GM21825 (cell line): ENCODE results near the gene RCC1.
"Not testable (repeated sequence)": the region's sequence is repeated elsewhere in the genome, so short reads cannot be mapped to it uniquely, and the experiment has no call there.

Experiments
- ATAC-seq: cut with Tn5 transposase; IDR thresholded peaks from one replicate; pipeline ENCODE4 v1.9.1; 2021; ENCODE audit warnings: mild to moderate bottlenecking, moderate library complexity; ENCODE audit not compliant: unreplicated experiment

RCC1 gene

DNA sequence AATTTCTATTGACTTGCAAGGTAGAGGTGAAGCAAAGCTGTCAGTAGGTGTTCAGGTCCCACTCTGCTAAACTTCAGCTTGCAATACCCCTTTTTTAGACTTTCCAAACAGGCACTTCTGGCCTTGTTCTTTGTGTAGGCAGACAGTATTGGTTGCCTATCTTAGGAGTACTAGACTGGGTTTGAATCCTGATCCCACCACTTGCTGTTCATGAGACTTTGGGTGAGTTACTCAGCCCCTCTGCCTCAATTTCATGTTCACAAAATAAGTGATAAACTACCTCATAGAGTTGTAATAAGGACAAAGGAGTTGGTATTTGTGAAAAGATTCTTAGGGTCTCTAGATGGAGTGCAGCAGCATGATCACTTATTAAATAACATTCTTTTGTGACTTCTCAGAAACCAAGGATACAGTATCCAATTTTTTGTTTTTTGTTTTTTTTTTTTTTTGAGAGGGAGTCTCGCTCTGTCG, 5.2 kb downstream of the RCC1 start:
- ATAC-seq, result no peak

DNA sequence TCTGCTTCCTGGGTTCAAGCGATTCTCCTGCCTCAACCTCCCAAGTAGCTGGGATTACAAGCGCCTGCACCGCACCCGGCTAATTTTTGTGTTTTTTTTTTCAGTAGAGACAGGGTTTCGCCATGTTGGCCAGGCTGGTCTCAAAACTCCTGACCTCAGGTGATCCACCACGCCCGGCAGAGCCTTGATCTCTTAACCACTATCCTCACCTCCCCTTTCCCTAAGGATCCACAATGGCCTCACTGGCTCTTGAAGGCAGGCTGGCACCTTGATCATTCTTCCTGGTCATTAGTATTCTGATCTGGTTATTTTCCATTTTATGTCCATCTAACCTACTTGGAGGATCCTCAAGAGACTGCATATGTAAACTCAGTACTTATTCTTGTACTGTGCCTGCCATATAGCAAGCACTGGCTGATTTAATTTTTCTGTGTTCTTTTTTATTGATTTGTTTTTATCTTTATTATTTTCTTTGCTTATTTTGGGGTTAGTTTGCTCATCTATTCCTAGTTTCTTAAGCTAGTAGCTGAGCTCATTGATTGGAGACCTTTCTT, 6.3 kb downstream of the RCC1 start:
- ATAC-seq, result no peak

DNA sequence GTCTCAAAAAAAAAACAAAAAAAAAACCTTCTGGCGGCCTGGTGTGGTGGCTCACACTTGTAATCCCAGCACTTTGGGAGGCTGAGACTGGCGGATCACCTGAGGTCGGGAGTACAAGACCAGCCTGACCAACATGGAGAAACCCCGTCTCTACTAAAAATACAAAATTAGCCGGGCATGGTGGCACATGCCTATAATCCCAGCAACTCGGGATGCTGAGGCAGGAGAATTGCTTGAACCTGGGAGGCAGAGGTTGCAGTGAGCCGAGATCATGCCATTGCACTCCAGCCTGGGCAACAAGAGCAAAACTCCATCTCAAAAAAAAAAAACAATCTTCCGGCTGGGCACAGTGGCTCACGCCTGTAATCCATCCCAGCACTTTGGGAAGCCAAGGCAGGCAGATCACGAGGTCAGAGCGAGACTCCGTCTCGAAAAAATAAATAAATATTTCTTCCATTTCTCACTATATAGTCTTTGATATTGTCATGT, 8.6 kb downstream of the RCC1 start:
- not testable (repeated sequence) for ATAC-seq

GRCh38 chr1:28516518-28516956, 10.7 kb downstream of the RCC1 start:
- ATAC-seq, result no peak

- no peak for ATAC-seq
Measured at GRCh38 chr1:28517649-28517999, 11.8 kb downstream of the RCC1 start.

DNA sequence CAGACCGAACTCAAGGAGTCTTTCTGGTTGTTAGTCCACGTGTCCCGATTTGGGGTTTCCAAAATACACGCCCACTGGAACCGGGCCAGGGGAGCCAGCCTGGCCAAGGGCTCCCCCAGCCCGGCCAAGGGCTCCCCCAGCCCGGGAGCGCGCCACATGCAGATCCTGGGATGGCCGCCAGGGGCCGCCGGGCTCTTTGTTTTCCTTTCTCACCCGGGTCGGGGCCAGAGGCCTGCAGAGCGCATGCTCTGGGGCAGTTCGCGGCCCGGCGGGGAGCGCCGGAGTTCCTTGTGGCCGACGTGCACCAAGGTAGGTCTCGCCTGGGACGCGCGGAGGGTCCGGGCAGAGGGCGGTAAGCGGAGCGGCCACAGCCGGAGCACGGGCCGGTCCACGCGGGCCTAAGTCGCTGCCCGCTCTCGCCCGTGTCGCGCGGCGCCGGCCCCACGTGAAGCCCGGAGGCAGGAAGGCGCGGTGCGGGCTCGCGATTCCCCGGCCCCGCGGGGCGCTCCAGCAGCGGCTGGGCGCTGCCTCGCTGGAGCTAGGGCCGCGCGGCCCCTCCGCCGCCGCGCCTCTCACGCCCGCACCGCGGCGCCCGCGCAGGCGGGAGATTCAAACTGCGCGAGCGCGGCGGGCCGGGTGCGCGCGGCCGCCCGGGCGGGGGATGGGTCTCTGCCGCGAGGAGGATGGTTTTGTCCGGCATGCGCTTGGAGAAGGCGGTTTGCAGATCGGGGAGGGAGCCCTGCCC, 12.3 kb downstream of the RCC1 start:
- ATAC-seq, result peak; percentile 69

DNA sequence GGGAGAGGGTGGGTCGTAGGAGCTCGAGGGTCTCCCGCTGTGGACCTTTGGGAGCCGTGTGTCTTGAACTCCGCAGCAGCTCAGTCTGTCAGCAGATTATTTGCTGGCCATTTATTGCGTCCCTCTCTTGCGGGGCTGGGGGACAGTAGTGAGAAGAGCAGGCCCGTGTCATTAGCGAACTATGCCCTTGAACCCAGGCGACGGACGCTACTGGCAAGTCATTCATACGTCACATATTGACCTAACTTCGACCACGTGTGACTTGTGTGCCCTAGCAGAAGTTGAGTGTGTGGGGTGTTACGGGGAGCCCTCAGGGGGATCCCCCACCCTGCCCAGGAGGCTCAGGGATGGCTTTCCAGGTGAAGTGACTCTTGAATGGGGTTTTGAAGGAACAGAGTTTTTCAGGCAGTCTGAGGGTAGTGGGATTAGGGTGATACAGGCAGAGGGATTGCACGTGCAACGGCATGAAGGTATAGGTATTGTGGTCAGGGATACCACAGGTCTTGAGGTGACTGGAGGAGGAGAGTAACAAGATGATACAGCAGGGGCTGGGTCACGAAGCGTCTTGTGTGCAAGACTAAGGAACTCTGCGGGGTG, 13.0 kb downstream of the RCC1 start:
- ATAC-seq, result no peak

GRCh38 chr1:28519946-28520725, 14.3 kb downstream of the RCC1 start:
- no peak for ATAC-seq

GRCh38 chr1:28520796-28521195, 15.0 kb downstream of the RCC1 start:
- ATAC-seq, result not testable (repeated sequence)

DNA sequence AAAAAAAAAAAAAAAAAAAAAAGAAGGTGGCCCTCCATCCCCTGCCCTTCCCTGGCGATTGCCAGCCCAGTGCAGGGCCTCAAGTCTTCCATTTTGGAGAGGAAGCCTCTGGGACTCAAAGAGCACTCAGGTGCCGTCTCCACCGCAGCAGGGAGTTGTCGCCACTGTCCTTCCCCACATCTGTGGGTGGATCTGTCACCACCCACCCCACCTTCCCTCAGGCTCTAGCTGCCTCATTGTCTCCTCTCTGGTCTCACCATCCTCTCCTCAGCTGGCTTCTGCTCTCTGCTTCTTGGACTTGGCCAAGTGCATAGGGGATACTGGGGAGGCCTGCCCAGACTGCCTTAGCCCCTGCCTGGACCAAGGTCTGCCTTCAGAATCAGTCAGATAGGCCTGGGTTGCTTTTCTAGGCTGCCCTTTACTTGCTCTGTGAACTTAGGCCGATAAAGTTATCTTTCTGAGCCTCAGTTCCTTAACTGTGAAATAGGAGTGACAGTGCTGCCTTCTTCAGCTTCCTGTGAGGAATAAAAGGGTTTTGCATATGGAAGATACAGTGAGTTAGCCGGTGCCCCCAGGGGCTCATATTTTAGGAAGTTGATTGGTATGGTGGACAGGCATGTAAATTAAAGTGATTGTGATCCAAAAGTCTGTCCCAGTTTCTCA, 15.8 kb downstream of the RCC1 start:
- no peak for ATAC-seq

- ATAC-seq, result not testable (repeated sequence)
Measured at GRCh38 chr1:28522537-28522936, 16.7 kb downstream of the RCC1 start.

- not testable (repeated sequence) for ATAC-seq
Measured at GRCh38 chr1:28525002-28525642, 19.3 kb downstream of the RCC1 start.

GRCh38 chr1:28526886-28527285, 21.0 kb downstream of the RCC1 start:
- no peak for ATAC-seq

GRCh38 chr1:28530456-28530855, 24.6 kb downstream of the RCC1 start:
- no peak for ATAC-seq

- ATAC-seq, result no peak
Measured at GRCh38 chr1:28534671-28535070, 28.8 kb downstream of the RCC1 start.

GRCh38 chr1:28535180-28535579, 29.3 kb downstream of the RCC1 start:
- ATAC-seq, result no peak

- ATAC-seq, result no peak
Measured at GRCh38 chr1:28537457-28538199, 31.8 kb downstream of the RCC1 start.

- ATAC-seq, result no peak
Measured at GRCh38 chr1:28538286-28538685, 32.4 kb downstream of the RCC1 start.

DNA sequence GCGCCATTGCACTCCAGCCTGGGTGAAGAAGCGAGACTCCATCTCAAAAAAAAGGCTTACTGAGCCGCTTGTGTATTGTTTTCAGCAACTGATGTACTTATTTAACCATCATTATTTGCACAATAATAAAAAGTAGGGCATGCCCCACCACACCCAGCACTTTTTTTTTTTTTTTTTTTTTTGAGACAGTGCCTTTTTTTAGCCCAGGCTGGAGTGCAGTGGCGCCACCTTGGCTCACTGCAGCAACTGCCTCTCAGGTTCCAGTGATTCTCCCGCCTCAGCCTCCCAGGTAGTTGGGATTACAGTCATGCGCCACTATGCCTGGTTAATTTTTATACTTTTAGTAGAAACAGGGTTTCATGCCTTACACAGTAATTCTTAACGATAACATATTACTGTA, 34.8 kb downstream of the RCC1 start:
- ATAC-seq, result no peak
